ENCODE measurements around the gene SLC4A8. TPM values are rescaled to one million over a fixed set of nuclear protein-coding genes. Genes with fewer than 3 reads are reported as not detected.

Gene SLC4A8
- total RNA-seq, 1 experiment from 2014 or later, result 1.4 TPM

GRCh38 chr12:51378749-51379148, 45.9 kb upstream of the SLC4A8 start:
- ATAC-seq (no peak), DNase-seq (ENCODE audit: low read depth, low spot score) (no peak)
- Histone ChIP-seq H3K79me2 (ENCODE audit: insufficient read depth, low read length) (no peaks in the 10 kb centered on the region), H3K9me2 (ENCODE audit: insufficient read depth) (no peaks in the 10 kb centered on the region), H3K9ac (ENCODE audit: low read length) (no peak overlapping the region), H3K4me3 (replicated peaks in 1 of 2; ENCODE audit: low read depth in 1 of 2, low read length in 2 of 2) (no peak overlapping the region), H3K36me3 (ENCODE audit: control insufficient read depth in 1 of 2, insufficient read depth in 2 of 2, low read length in 2 of 2) (peaks cover 2 to 7% of the 10 kb centered on the region in 2 experiments; a peak in 2 of 4 replicates), H4K20me1 (ENCODE audit: insufficient read depth) (no peaks in the 10 kb centered on the region), H3K27me3 (ENCODE audit: insufficient read depth, low read length) (no peaks in the 10 kb centered on the region), H3K27ac (ENCODE audit: low read depth, low read length) (no peak overlapping the region), H3K4me2 (ENCODE audit: low read length) (no peak overlapping the region), H3K4me1 (ENCODE audit: control insufficient read depth in 1 of 2, insufficient read depth in 2 of 2, low read length in 2 of 2) (no peaks in the 10 kb centered on the region), H3K9me3 (ENCODE audit: control insufficient read depth in 1 of 2, insufficient read depth in 1 of 2, low read depth in 1 of 2, low read length in 2 of 2) (no peaks in the 10 kb centered on the region), H2AFZ (ENCODE audit: low read depth, low read length, poor library complexity, severe bottlenecking) (no peak overlapping the region)
- RAD21 ChIA-PET (ENCODE audit: low non-redundant PET in 1 of 2, low total read pairs in 2 of 2, uncharacterized antibody in 2 of 2, unreplicated experiment in 2 of 2), result no interaction called here
- intact Hi-C loops (cut with micrococcal nuclease), result no loop called here
- no peak for TF ChIP-seq FOSL1 (IDR thresholded peaks at IDR 0.05; ENCODE audit: low read depth)
- no peak for TF ChIP-seq ZNF274 (IDR thresholded peaks at IDR 0.05; ENCODE audit: low read depth, low read length)
- TF ChIP-seq CBX3 (IDR thresholded peaks at IDR 0.05; ENCODE audit: low read depth), result no peak
- TF ChIP-seq TCF7L2 (IDR thresholded peaks at IDR 0.05; ENCODE audit: borderline replicate concordance, extremely low read depth, insufficient read depth, insufficient read length), result no peak
- no peak for TF ChIP-seq POLR2A (IDR thresholded peaks at IDR 0.05; ENCODE audit: borderline replicate concordance, extremely low read depth, insufficient read depth, insufficient read length)
- TF ChIP-seq ELF1 (IDR thresholded peaks at IDR 0.05; ENCODE audit: borderline replicate concordance, low read depth), result no peak
- TF ChIP-seq REST (IDR thresholded peaks at IDR 0.05; ENCODE audit: low read depth), result no peak
- TF ChIP-seq SP1 (IDR thresholded peaks at IDR 0.05; ENCODE audit: low read depth), result no peak
- no peak for TF ChIP-seq EZH2phosphoT487 (IDR thresholded peaks at IDR 0.05; ENCODE audit: borderline replicate concordance)
- TF ChIP-seq CEBPB (IDR thresholded peaks at IDR 0.05; ENCODE audit: low read depth), result no peak
- TF ChIP-seq YY1 (IDR thresholded peaks at IDR 0.05; ENCODE audit: extremely low read depth, insufficient replicate concordance, low read depth, low read length), result no peak
- TF ChIP-seq JUND (IDR thresholded peaks at IDR 0.05), result no peak
- TF ChIP-seq EZH2 (IDR thresholded peaks at IDR 0.05), result no peak
- TF ChIP-seq RAD21 (IDR thresholded peaks at IDR 0.05; ENCODE audit: low read depth), result no peak
- no peak for TF ChIP-seq SRF (IDR thresholded peaks at IDR 0.05; ENCODE audit: low read depth)
- POLR2A ChIA-PET, result no interaction called here
- BruUV-seq (replicated peaks), result no TSS peak
- CTCF ChIA-PET, result no interaction called here

All from HCT116 (cell line).